GM15510 (cell line): Measurements from ENCODE around the gene ABRACL.

Experiments used
- POLR2A ChIP-seq: IDR thresholded peaks from 3 replicates; pipeline ENCODE4 v1.6.1; 2011; ENCODE audit warnings: borderline replicate concordance; ENCODE audit not compliant: insufficient read length; ENCODE audit errors: extremely low read depth

ABRACL gene

GRCh38 chr6:138999949-139000725, 28.4 kb upstream of the ABRACL start:
- TF ChIP-seq POLR2A, result no peak

GRCh38 chr6:139003751-139004150, 24.8 kb upstream of the ABRACL start:
- no peak for TF ChIP-seq POLR2A

GRCh38 chr6:139006477-139006876, 22.1 kb upstream of the ABRACL start:
- TF ChIP-seq POLR2A, result no peak

- TF ChIP-seq POLR2A, result no peak
Measured at GRCh38 chr6:139007428-139007827, 21.1 kb upstream of the ABRACL start.

GRCh38 chr6:139008117-139008516, 20.4 kb upstream of the ABRACL start:
- TF ChIP-seq POLR2A, result no peak

- TF ChIP-seq POLR2A, result no peak
Measured at GRCh38 chr6:139010674-139011073, 17.9 kb upstream of the ABRACL start.

GRCh38 chr6:139011980-139012379, 16.6 kb upstream of the ABRACL start:
- TF ChIP-seq POLR2A, result no peak

GRCh38 chr6:139013185-139013800, 15.3 kb upstream of the ABRACL start:
- no peak for TF ChIP-seq POLR2A

- TF ChIP-seq POLR2A, result no peak
Measured at GRCh38 chr6:139014945-139015344, 13.6 kb upstream of the ABRACL start.

GRCh38 chr6:139016337-139017213, 12.0 kb upstream of the ABRACL start:
- no peak for TF ChIP-seq POLR2A

- no peak for TF ChIP-seq POLR2A
Measured at GRCh38 chr6:139017227-139017626, 11.3 kb upstream of the ABRACL start.

GRCh38 chr6:139019722-139020121, 8.8 kb upstream of the ABRACL start:
- no peak for TF ChIP-seq POLR2A

- no peak for TF ChIP-seq POLR2A
Measured at GRCh38 chr6:139020689-139021088, 7.9 kb upstream of the ABRACL start.

GRCh38 chr6:139027620-139028182, 844 bp upstream of the ABRACL start:
- TF ChIP-seq POLR2A, result peak; percentile 21

GRCh38 chr6:139028215-139028657, 309 bp upstream of the ABRACL start:
- no peak for TF ChIP-seq POLR2A

- TF ChIP-seq POLR2A, result no peak
Measured at GRCh38 chr6:139029470-139030227, 1.1 kb downstream of the ABRACL start.
